Measurements from ENCODE around the gene MAOA.

Gene MAOA

GRCh38 chrX:43706786-43707370 lies 50.8 kb downstream of the MAOA start:
- DNase-seq (ENCODE audit: extremely low read depth, insufficient read length): no peak
- Histone ChIP-seq H3K36me3 (ENCODE audit: control insufficient read depth, insufficient read depth, low read length) (no peaks in the 10 kb centered on the region; the same call in 1 of the 2 replicates), H3K4me3 (replicated peaks; ENCODE audit: low read depth, low read length) (no peak overlapping the region), H3K27me3 (replicated peaks; ENCODE audit: control insufficient read depth, insufficient read depth, low read length) (no peaks in the 10 kb centered on the region)
- no peak for TF ChIP-seq CTCF (IDR thresholded peaks at IDR 0.05; ENCODE audit: insufficient read depth, low read length, poor library complexity, severe bottlenecking)

- Histone ChIP-seq H3K36me3 (ENCODE audit: control insufficient read depth, insufficient read depth, low read length) (no peaks in the 10 kb centered on the region; the same call in 1 of the 2 replicates), H3K4me3 (replicated peaks; ENCODE audit: low read depth, low read length) (no peak overlapping the region), H3K27me3 (replicated peaks; ENCODE audit: control insufficient read depth, insufficient read depth, low read length) (no peaks in the 10 kb centered on the region)
- TF ChIP-seq CTCF (IDR thresholded peaks at IDR 0.05; ENCODE audit: insufficient read depth, low read length, poor library complexity, severe bottlenecking): no peak
- DNase-seq (ENCODE audit: extremely low read depth, insufficient read length): no peak
Measured at GRCh38 chrX:43707812-43708548, 51.9 kb downstream of the MAOA start.

GRCh38 chrX:43716144-43716543 lies 60.0 kb downstream of the MAOA start:
- Histone ChIP-seq H3K36me3 (ENCODE audit: control insufficient read depth, insufficient read depth, low read length) (no peaks in the 10 kb centered on the region; the same call in 1 of the 2 replicates), H3K4me3 (replicated peaks; ENCODE audit: low read depth, low read length) (no peak overlapping the region), H3K27me3 (replicated peaks; ENCODE audit: control insufficient read depth, insufficient read depth, low read length) (no peaks in the 10 kb centered on the region)
- no peak for TF ChIP-seq CTCF (IDR thresholded peaks at IDR 0.05; ENCODE audit: insufficient read depth, low read length, poor library complexity, severe bottlenecking)
- DNase-seq (ENCODE audit: extremely low read depth, insufficient read length): no peak

- H3K27me3 ChIP-seq (replicated peaks; ENCODE audit: control insufficient read depth, insufficient read depth, low read length): no peaks in the 10 kb centered on the region
- DNase-seq (ENCODE audit: extremely low read depth, insufficient read length): no peak
- H3K4me3 ChIP-seq (replicated peaks; ENCODE audit: low read depth, low read length): no peak overlapping the region
- H3K36me3 ChIP-seq (ENCODE audit: control insufficient read depth, insufficient read depth, low read length): no peaks in the 10 kb centered on the region; the same call in 1 of the 2 replicates
- no peak for TF ChIP-seq CTCF (IDR thresholded peaks at IDR 0.05; ENCODE audit: insufficient read depth, low read length, poor library complexity, severe bottlenecking)
Measured at GRCh38 chrX:43716696-43717095, 60.6 kb downstream of the MAOA start.

- no peak for TF ChIP-seq CTCF (IDR thresholded peaks at IDR 0.05; ENCODE audit: insufficient read depth, low read length, poor library complexity, severe bottlenecking)
- Histone ChIP-seq H3K27me3 (replicated peaks; ENCODE audit: control insufficient read depth, insufficient read depth, low read length) (no peaks in the 10 kb centered on the region), H3K36me3 (ENCODE audit: control insufficient read depth, insufficient read depth, low read length) (no peaks in the 10 kb centered on the region), H3K4me3 (replicated peaks; ENCODE audit: low read depth, low read length) (no peak overlapping the region)
- no peak for DNase-seq (ENCODE audit: extremely low read depth, insufficient read length)
Measured at GRCh38 chrX:43717161-43717560, 61.1 kb downstream of the MAOA start.

All from GM06990 (cell line).